Fibroblast of lung (primary cell): ENCODE results near the gene GAD1. TPM values are rescaled to one million over a fixed set of nuclear protein-coding genes. Genes with fewer than 3 reads are reported as not detected.

Experiments used
- DNase-seq, 2 donors: peaks; one replicate each; pipeline versions ENCODE4 v3.0.0 to v3.0.0-alpha.2; 2010; ENCODE audit warnings: low read depth in 2 of 2
- H2AFZ ChIP-seq: 2 replicates; pipeline ENCODE4 v1.5.1; 2012; ENCODE audit warnings: low read length, control low read depth, inconsistent platforms
- H3K27ac ChIP-seq: 2 replicates; pipeline ENCODE4 v1.5.1; 2011; ENCODE audit warnings: low read length, control low read depth; ENCODE audit not compliant: insufficient read depth
- H3K27me3 ChIP-seq: 2 replicates; pipeline ENCODE4 v1.5.1; 2011; ENCODE audit warnings: mild to moderate bottlenecking, low read length; ENCODE audit not compliant: control insufficient read depth, insufficient read depth
- H3K36me3 ChIP-seq: 2 replicates; pipeline ENCODE4 v1.5.1; 2011; ENCODE audit warnings: low read length; ENCODE audit not compliant: control insufficient read depth, insufficient read depth
- H3K4me1 ChIP-seq: 2 replicates; pipeline ENCODE4 v1.5.1; 2011; ENCODE audit warnings: low read length; ENCODE audit not compliant: control insufficient read depth, insufficient read depth; ENCODE audit errors: extremely low read depth
- H3K4me2 ChIP-seq: 2 replicates; pipeline ENCODE4 v1.5.1; 2011; ENCODE audit warnings: low read length, control low read depth; ENCODE audit not compliant: insufficient read depth; ENCODE audit errors: extremely low read depth
- H3K4me3 ChIP-seq, 4 experiments: fragments of 200-600 bp in 1 of 4; sonication (generic) in 1 of 4; replicated peaks in 1 of 4; 2 replicates each; pipeline ENCODE4 v1.5.1; 2011 to 2016; ENCODE audit warnings: low read length in 4 of 4, low read depth in 3 of 4, mild to moderate bottlenecking in 3 of 4, control low read depth in 2 of 4, inconsistent platforms in 1 of 4, mixed read lengths in 1 of 4; ENCODE audit not compliant: insufficient read depth in 1 of 4; ENCODE audit errors: control extremely low read depth in 1 of 4
- H3K79me2 ChIP-seq: 2 replicates; pipeline ENCODE4 v1.5.1; 2012; ENCODE audit warnings: mild to moderate bottlenecking, low read length, inconsistent platforms; ENCODE audit not compliant: control insufficient read depth, insufficient read depth
- H3K9ac ChIP-seq: 2 replicates; pipeline ENCODE4 v1.5.1; 2011; ENCODE audit warnings: mild to moderate bottlenecking, low read length, control low read depth; ENCODE audit not compliant: insufficient read depth
- H3K9me3 ChIP-seq: 2 replicates; pipeline ENCODE4 v1.5.1; 2012; ENCODE audit warnings: low read depth, low read length; ENCODE audit not compliant: control insufficient read depth, insufficient read depth
- H4K20me1 ChIP-seq: 2 replicates; pipeline ENCODE4 v1.5.1; 2011; ENCODE audit warnings: low read length; ENCODE audit not compliant: control insufficient read depth, insufficient read depth; ENCODE audit errors: extremely low read depth
- CTCF ChIP-seq, 2 donors: IDR thresholded peaks in 1 of 2; conservative IDR thresholded peaks in 1 of 2; 1 replicate in 1 of 2; 2 replicates in 1 of 2; pipeline ENCODE4 v1.5.1; 2011 to 2012; ENCODE audit warnings: low read length in 2 of 2, control low read depth in 1 of 2, inconsistent platforms in 1 of 2, low read depth in 1 of 2, mild to moderate bottlenecking in 1 of 2
- EZH2 ChIP-seq: IDR thresholded peaks from 2 replicates; pipeline ENCODE4 v1.5.1; 2012; ENCODE audit warnings: low read length, control low read depth, mild to moderate bottlenecking; ENCODE audit errors: missing control alignments
- polyA plus RNA-seq, 2 donors: library from polyadenylated mRNA; depleted of rRNA in 1 of 2; stranded (reverse) in 1 of 2; unstranded in 1 of 2; fragments of >200 nt; gene quantifications; 2 replicates each; pipeline ENCODE4 v1.2.1, GENCODE V29; 2011 to 2012; ENCODE audit warnings: missing spikeins in 1 of 2
- total RNA-seq: library from RNA; depleted of rRNA; stranded (reverse); fragments of >200 nt; gene quantifications from 2 replicates; pipeline ENCODE4 v1.2.1, GENCODE V29; 2014

Gene GAD1
- total and polyA plus RNA-seq, 2 donors (not counting 1 experiment from before 2014, with no cell fraction given): 0.12 to 0.33 TPM

DNA sequence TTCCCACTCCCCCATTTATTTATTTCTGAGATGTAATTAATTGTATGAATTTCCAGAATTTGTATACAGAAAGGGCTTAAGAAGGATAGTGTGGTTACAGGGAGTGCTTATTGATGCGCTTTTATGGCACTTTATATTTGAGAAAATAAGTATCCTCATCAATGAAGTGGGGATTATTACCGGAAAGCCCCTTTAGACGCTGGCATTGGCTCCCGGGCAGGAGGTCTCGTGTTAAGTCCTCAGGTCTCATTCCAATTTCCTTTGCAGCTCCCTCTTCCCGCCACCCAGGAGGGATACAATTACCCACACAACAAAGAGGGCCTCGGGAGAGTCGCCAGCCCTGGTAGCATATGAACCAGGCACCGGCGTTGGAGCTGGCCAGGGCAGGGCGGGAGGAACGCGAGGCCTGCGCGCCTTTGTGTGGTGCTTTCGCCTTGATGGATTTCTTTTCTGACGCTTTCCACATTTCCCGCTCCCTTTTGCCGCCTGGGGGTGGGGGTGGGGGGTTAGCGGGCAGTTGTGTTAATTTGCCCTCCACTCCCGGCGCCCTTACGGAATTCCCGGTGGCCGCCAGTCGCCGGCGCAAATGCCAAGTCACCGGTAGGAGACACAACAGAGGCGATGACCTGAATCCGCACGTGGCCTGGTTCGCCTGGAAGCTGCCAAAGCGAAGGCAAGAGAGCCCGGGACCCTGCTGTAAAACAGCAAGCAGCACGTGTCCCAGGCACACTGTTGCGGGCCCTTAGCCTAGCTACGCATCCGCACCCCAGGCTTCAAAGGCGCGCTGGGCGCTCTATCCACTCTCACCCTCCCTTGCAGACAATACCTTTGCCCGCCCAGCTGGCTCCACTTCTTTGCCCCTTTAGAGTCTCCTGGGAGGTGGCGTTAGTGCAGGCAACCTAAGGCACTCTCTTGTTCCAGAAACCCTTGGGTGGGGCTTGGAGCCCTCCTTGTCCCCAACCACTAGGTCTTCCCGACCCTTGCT lies 3.3 kb downstream of the GAD1 start:
- Histone ChIP-seq H3K27me3 (peaks cover 74% of the 10 kb centered on the region), H2AFZ (no peak overlapping the region)
- no peak for DNase-seq

GRCh38 chr2:170820757-170821530 lies 4.3 kb downstream of the GAD1 start:
- Histone ChIP-seq H3K4me1 (peaks cover 3% of the 10 kb centered on the region), H3K9me3 (no peaks in the 10 kb centered on the region), H3K4me2 (peak overlapping the region; percentile 63), H3K27ac (no peak overlapping the region), H3K4me3 (peak overlapping the region in 1 of 4 experiments; percentile 17), H3K27me3 (peaks cover 67% of the 10 kb centered on the region), H4K20me1 (no peaks in the 10 kb centered on the region), H3K79me2 (no peaks in the 10 kb centered on the region), H3K36me3 (no peaks in the 10 kb centered on the region), H2AFZ (no peak overlapping the region), H3K9ac (no peak overlapping the region)
- no peak for DNase-seq
- peak; percentile 19 for TF ChIP-seq EZH2
- TF ChIP-seq CTCF (conservative IDR thresholded peaks at IDR 0.05 in 1 of 2, IDR thresholded peaks at IDR 0.05 in 1 of 2; ENCODE audit: low read depth in 1 of 2, low read length in 2 of 2): no peak

More for the DNA sequence above, 3.3 kb downstream of the GAD1 start:
- no peaks in the 10 kb centered on the region for H3K9me3 ChIP-seq
- H3K4me3 ChIP-seq: no peak overlapping the region
- H3K4me1 ChIP-seq: peaks cover 3% of the 10 kb centered on the region
- H3K9ac ChIP-seq: no peak overlapping the region
- H3K79me2 ChIP-seq: no peaks in the 10 kb centered on the region
- no peak overlapping the region for H3K4me2 ChIP-seq
- H3K36me3 ChIP-seq: no peaks in the 10 kb centered on the region
- H3K27ac ChIP-seq: no peak overlapping the region
- TF ChIP-seq EZH2 (peak; percentile 62), CTCF (conservative IDR thresholded peaks at IDR 0.05 in 1 of 2, IDR thresholded peaks at IDR 0.05 in 1 of 2; ENCODE audit: low read depth in 1 of 2, low read length in 2 of 2) (no peak)
- no peaks in the 10 kb centered on the region for H4K20me1 ChIP-seq
